Lower leg skin (tissue), 4 donors: ENCODE measurements around the gene ACIN1. TPM values are rescaled to one million over a fixed set of nuclear protein-coding genes. Genes with fewer than 3 reads are reported as not detected.

ENCODE experiments used
- DNase-seq, 2 donors: peaks; one replicate each; pipeline ENCODE4 v3.0.0-alpha.2; 2019; ENCODE audit warnings: low spot score in 2 of 2
- H3K4me3 ChIP-seq: fragments of 200-600 bp; sonication (generic); 2 replicates; pipeline ENCODE4 v1.5.1; 2017; ENCODE audit warnings: mild to moderate bottlenecking, low read depth; ENCODE audit not compliant: poor library complexity, severe bottlenecking
- POLR2A ChIP-seq, 2 donors: fragments of 450-650 bp; IDR thresholded peaks; one replicate each; pipeline ENCODE4 v1.6.1; 2016 to 2017; ENCODE audit warnings: antibody characterized with exemption in 2 of 2, mild to moderate bottlenecking in 1 of 2, moderate library complexity in 1 of 2
- WGBS, 2 donors: methylation state at CpG; one replicate each; pipeline ENCODE4 v1.1.5; 2018; 5-methylcytosine and 5-hydroxymethylcytosine counted together
- intact Hi-C: fragments of 100-400 bp; cut with DNase I; formaldehyde crosslinking; loops from one replicate; pipeline ENCODE4 v1.15.0; 2023; ENCODE audit warnings: low total_unique reads
- total RNA-seq, 4 donors: library from RNA; depleted of rRNA; stranded (reverse); fragments of >200 nt; gene quantifications; one replicate each; pipeline ENCODE4 v1.1.0, GENCODE V29; 2016
- TF ChIP-seq, protein P1 (sequence below), 3 donors: fragments of 450-650 bp; IDR thresholded peaks; one replicate each; pipeline ENCODE4 v1.5.1; 2016; ENCODE audit warnings: antibody characterized with exemption in 3 of 3, mild to moderate bottlenecking in 3 of 3, moderate library complexity in 2 of 3

ACIN1 gene
- total RNA-seq, 4 donors from 2014 or later: 52.7 to 97.5 (median 79.8) TPM

DNA sequence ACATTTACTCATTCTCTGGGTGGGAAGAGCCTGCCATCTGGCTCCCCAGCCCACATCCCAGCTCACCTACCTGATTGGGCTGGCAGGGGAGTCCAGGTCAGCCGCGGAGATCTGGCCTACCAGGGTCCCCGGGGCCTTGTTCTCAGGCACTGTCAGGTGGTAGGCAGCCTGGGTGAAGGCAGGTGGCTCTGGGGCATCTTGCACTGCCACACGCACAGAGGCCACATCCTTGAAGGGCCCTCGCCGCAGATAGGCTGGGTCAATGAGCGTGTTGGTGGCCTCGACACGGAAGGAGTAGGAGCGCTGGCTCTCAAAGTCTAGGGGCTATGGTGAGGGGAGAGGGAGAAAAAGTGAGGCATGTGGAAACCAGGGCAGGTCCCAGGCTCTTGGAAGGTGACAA lies 41.5 kb downstream of the ACIN1 start:
- TF ChIP-seq, protein P1, sequence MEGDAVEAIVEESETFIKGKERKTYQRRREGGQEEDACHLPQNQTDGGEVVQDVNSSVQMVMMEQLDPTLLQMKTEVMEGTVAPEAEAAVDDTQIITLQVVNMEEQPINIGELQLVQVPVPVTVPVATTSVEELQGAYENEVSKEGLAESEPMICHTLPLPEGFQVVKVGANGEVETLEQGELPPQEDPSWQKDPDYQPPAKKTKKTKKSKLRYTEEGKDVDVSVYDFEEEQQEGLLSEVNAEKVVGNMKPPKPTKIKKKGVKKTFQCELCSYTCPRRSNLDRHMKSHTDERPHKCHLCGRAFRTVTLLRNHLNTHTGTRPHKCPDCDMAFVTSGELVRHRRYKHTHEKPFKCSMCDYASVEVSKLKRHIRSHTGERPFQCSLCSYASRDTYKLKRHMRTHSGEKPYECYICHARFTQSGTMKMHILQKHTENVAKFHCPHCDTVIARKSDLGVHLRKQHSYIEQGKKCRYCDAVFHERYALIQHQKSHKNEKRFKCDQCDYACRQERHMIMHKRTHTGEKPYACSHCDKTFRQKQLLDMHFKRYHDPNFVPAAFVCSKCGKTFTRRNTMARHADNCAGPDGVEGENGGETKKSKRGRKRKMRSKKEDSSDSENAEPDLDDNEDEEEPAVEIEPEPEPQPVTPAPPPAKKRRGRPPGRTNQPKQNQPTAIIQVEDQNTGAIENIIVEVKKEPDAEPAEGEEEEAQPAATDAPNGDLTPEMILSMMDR (IDR thresholded peaks at IDR 0.05): no peak
- TF ChIP-seq POLR2A (IDR thresholded peaks at IDR 0.05): no peak
- DNase-seq: peak in 1 of 2 donors; percentile 85
- intact Hi-C loops: no loop called here
- no peak overlapping the region for H3K4me3 ChIP-seq
- WGBS, 2 donors: 96 to 100% methylated on average over 10 of the region's 10 CpGs

DNA sequence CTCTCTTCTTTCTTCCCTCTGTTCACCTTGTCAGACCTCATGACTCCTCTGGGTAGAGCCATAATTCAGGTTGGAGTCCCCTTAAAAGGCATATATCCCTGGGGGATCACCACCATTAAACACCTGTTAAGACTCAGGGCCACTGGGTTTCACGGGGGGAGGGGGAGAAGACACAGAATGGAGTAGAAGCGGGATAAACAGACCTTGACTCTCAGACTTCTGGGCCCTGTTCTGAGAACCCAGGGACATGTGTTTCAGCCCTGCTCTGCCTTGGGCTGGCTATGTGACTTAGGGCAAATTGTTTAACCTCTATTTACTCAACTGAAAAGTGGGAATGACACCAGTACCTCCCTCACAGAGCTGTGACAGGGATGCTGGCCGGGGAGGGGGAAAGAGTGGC lies 42.3 kb downstream of the ACIN1 start:
- 73 to 80% methylated on average over 3 of the region's 3 CpGs for WGBS, 2 donors
- intact Hi-C loops: no loop called here
- TF ChIP-seq, protein P1 (IDR thresholded peaks at IDR 0.05): no peak
- TF ChIP-seq POLR2A (IDR thresholded peaks at IDR 0.05): no peak
- H3K4me3 ChIP-seq: no peak overlapping the region
- DNase-seq: peak in 1 of 2 donors; percentile 45

DNA sequence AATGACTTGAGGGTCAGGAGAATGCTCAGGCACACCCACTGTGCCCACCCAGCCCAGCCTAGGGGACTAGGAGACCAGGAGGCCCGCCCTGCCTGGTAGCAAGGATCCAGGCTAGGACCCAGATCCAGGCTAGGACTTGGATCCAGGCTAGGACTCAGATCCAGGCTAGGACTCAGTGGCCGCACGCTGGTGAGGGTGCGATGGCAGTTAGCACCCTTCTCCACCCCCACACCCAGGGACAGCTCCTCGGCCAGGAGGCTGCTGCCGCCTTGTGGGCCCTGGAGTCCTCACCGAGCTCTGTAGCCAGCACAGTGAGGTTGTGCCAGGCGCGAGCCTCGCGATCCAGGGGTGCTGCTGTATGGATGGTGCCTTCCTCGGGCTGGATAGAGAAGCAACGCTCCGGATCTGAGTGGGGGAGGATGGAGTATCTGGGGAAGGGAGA lies 42.7 kb downstream of the ACIN1 start:
- no peak for TF ChIP-seq POLR2A (IDR thresholded peaks at IDR 0.05)
- TF ChIP-seq, protein P1 (IDR thresholded peaks at IDR 0.05): no peak
- no peak overlapping the region for H3K4me3 ChIP-seq
- no peak for DNase-seq
- intact Hi-C loops: no loop called here
- 33 to 43% methylated on average over 5 to 10 of the region's 14 CpGs for WGBS, 2 donors

DNA sequence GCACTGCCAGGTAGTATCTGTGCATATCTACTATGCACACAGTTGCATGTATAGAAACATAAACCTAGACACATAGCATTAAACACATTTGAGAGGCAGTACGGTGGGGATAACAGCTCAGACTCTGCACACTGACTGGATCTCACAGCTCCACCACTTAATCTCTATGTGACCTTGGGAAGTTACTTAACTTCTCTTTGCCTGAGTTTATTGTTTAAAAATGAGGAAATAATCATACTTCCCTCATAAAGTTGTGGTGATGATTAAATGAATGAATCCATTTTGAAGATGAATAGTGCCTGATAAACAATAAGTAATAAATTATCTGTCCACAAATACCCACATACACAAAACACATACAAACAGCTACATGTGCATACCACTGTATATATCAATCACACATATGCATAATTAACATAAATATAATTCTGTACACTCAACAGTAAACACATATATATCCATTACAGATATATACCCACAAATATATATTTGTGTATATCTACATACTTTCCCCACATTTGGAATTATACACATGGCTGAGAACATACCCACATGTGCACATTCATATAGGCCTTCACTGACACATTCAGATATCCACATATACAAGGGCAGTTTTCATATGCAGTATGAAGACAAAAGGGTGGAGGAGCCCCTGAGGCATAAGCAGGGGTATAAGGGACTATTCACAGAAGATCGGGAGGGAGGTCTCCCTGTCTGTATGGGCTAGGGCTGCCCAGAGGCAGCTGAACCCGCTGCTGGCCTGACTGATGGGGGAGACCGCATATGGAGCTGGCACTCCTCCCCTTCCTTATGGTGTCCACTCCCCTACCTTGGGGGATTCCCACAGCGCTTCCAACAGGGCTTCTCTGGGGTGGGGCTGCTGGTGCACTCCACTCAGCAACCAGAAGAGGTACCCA lies 43.5 kb downstream of the ACIN1 start:
- TF ChIP-seq, protein P1 (IDR thresholded peaks at IDR 0.05): no peak
- no peak for TF ChIP-seq POLR2A (IDR thresholded peaks at IDR 0.05)
- no peak for DNase-seq
- intact Hi-C loops: no loop called here
- 71 to 79% methylated on average over 5 of the region's 5 CpGs for WGBS, 2 donors
- no peak overlapping the region for H3K4me3 ChIP-seq

DNA sequence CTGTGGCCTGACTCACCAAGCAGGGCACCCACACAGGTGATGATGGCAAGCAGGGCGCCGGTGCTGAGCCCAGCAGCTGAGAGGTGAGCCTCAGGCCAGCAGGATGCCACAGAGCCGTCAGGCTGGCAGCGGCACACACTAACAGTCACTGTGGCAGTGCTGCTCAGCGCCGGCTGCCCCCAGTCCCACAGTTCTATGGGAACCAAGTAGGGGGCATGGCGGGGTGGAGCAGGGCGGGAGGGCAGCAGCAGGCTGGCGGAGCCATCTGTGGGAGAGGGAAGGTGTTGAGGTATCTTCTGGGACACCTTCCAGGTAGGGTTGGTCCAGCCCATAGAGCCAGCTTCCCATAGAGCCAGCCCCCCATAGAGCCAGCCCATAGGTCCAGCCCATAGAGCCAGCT lies 45.9 kb downstream of the ACIN1 start:
- H3K4me3 ChIP-seq: no peak overlapping the region
- 92 to 95% methylated on average over 9 of the region's 9 CpGs for WGBS, 2 donors
- intact Hi-C loops: no loop called here
- DNase-seq: no peak
- TF ChIP-seq, protein P1 (IDR thresholded peaks at IDR 0.05): no peak
- TF ChIP-seq POLR2A (IDR thresholded peaks at IDR 0.05): no peak
